GM21723 (cell line): ENCODE measurements around the gene MYOD1.

Source experiments
- ATAC-seq: cut with Tn5 transposase; IDR thresholded peaks from one replicate; pipeline ENCODE4 v1.9.1; 2021; ENCODE audit warnings: mild to moderate bottlenecking, moderate library complexity; ENCODE audit not compliant: unreplicated experiment

The MYOD1 gene

GRCh38 chr11:17768547-17768946, 49.2 kb downstream of the MYOD1 start:
- ATAC-seq, result no peak

- no peak for ATAC-seq
Measured at GRCh38 chr11:17769218-17769617, 49.8 kb downstream of the MYOD1 start.

- ATAC-seq, result no peak
Measured at GRCh38 chr11:17770048-17770652, 50.8 kb downstream of the MYOD1 start.

GRCh38 chr11:17770917-17771316, 51.5 kb downstream of the MYOD1 start:
- no peak for ATAC-seq

- ATAC-seq, result no peak
Measured at GRCh38 chr11:17771415-17771814, 52.0 kb downstream of the MYOD1 start.
